Esophagus muscularis mucosa (tissue), 4 donors: ENCODE results near the gene EVC. TPM values are rescaled to one million over a fixed set of nuclear protein-coding genes. Genes with fewer than 3 reads are reported as not detected.

Experiments
- DNase-seq: peaks from one replicate; pipeline ENCODE4 v3.0.0-alpha.2; 2017; ENCODE audit errors: extremely low spot score
- H3K27ac ChIP-seq, 4 donors: fragments of 200-600 bp; sonication (generic); replicated peaks in 1 of 4; 1 replicate in 3 of 4; 2 replicates in 1 of 4; pipeline ENCODE4 v1.5.1; 2016 to 2019; ENCODE audit warnings: mild to moderate bottlenecking in 1 of 4
- H3K27me3 ChIP-seq, 4 donors: fragments of 200-600 bp; sonication (generic); one replicate each; pipeline versions ENCODE4 v1.5.1 to v1.6.0; 2016 to 2019
- H3K36me3 ChIP-seq, 4 donors: fragments of 200-600 bp; sonication (generic); one replicate each; pipeline ENCODE4 v1.5.1; 2016 to 2019
- H3K4me1 ChIP-seq, 4 donors: fragments of 200-600 bp; sonication (generic); one replicate each; pipeline ENCODE4 v1.5.1; 2016 to 2019
- H3K4me3 ChIP-seq, 4 donors: fragments of 200-600 bp; sonication (generic); 1 replicate in 2 of 4; 2 replicates in 2 of 4; pipeline ENCODE4 v1.5.1; 2016 to 2019; ENCODE audit warnings: mild to moderate bottlenecking in 4 of 4, moderate library complexity in 1 of 4
- H3K9me3 ChIP-seq, 4 donors: fragments of 200-600 bp; sonication (generic); 1 replicate in 3 of 4; 2 replicates in 1 of 4; pipeline ENCODE4 v1.5.1; 2016 to 2019
- CTCF ChIP-seq, 3 experiments: fragments of 200-600 bp in 2 of 3; fragments of 450-650 bp in 1 of 3; sonication (generic) in 2 of 3; IDR thresholded peaks; one replicate each; pipeline ENCODE4 v1.5.1; 2017 to 2019; ENCODE audit warnings: antibody characterized with exemption in 3 of 3, mild to moderate bottlenecking in 2 of 3, moderate library complexity in 1 of 3
- EP300 ChIP-seq: sonication (generic); formaldehyde crosslinking; IDR thresholded peaks from one replicate; pipeline ENCODE4 v1.6.1; 2017; ENCODE audit warnings: antibody characterized with exemption
- POLR2A ChIP-seq: fragments of 450-650 bp; IDR thresholded peaks from one replicate; pipeline ENCODE4 v1.6.1; 2017; ENCODE audit warnings: antibody characterized with exemption, moderate library complexity, mild to moderate bottlenecking, low read depth
- POLR2AphosphoS5 ChIP-seq, 2 donors: sonication (generic); formaldehyde crosslinking; IDR thresholded peaks; one replicate each; pipeline ENCODE4 v1.6.1; 2017; ENCODE audit warnings: antibody characterized with exemption in 2 of 2
- WGBS: methylation state at CpG from one replicate; pipeline ENCODE4 v1.1.5; 2018; 5-methylcytosine and 5-hydroxymethylcytosine counted together
- intact Hi-C: fragments of 100-400 bp; cut with DNase I; formaldehyde crosslinking; loops from one replicate; pipeline ENCODE4 v1.15.1; 2023
- total RNA-seq, 4 donors: library from RNA; depleted of rRNA; stranded (reverse); fragments of >200 nt; gene quantifications; one replicate each; pipeline versions ENCODE4 v1.1.0 to v1.2.1, GENCODE V29; 2016

EVC gene
- total RNA-seq, 4 donors from 2014 or later: 25.7 to 59.6 (median 44.2) TPM

- Histone ChIP-seq H3K4me3 (no peak overlapping the region), H3K9me3 (no peaks in the 10 kb centered on the region), H3K27ac (no peak overlapping the region), H3K36me3 (peaks cover 19 to 72% (median 30%) of the 10 kb centered on the region in 4 donors), H3K4me1 (peaks cover 0 to 7% (median 0%) of the 10 kb centered on the region in 4 donors), H3K27me3 (no peaks in the 10 kb centered on the region)
- WGBS: 98% methylated on average over 8 of the region's 8 CpGs
- DNase-seq: no peak
- TF ChIP-seq POLR2AphosphoS5 (IDR thresholded peaks at IDR 0.05): no peak
- TF ChIP-seq CTCF (IDR thresholded peaks at IDR 0.05): no peak
- TF ChIP-seq EP300: no peak
- TF ChIP-seq POLR2A: no peak
- intact Hi-C loops: no loop called here
Observed at GRCh38 chr4:5787311-5787710, 76.3 kb downstream of the EVC start.

DNA sequence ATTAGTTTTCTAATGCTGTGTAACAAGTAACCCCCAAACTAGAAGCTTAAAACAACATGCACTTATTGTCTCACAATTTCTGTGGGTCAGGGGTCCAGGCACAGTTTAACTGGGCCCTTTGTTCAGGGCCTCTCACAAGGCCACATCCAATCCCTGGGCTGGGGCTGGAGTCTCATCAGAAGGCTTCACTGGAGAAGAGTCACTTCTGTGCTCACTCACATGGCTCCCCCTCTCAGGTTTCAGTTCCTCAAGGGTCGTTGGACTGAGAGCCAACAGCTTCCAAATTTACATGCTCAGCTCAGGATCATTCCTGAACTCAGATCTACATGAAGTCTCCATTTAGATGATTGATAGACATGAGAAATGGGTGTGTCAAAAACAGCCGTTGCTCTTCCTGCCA lies 77.1 kb downstream of the EVC start:
- 74% methylated on average over 2 of the region's 2 CpGs for WGBS
- peaks cover 19 to 77% (median 30%) of the 10 kb centered on the region in 4 donors for H3K36me3 ChIP-seq
- H3K27ac ChIP-seq: no peak overlapping the region
- no peak overlapping the region for H3K4me3 ChIP-seq
- H3K9me3 ChIP-seq: no peaks in the 10 kb centered on the region
- no peak for DNase-seq
- H3K4me1 ChIP-seq: peaks cover 0 to 7% (median 0%) of the 10 kb centered on the region in 4 donors
- no peaks in the 10 kb centered on the region for H3K27me3 ChIP-seq
- TF ChIP-seq POLR2AphosphoS5 (IDR thresholded peaks at IDR 0.05) (no peak), EP300 (no peak), POLR2A (no peak), CTCF (IDR thresholded peaks at IDR 0.05) (no peak)
- intact Hi-C loops: no loop called here

GRCh38 chr4:5789141-5789540 lies 78.1 kb downstream of the EVC start:
- TF ChIP-seq CTCF (IDR thresholded peaks at IDR 0.05) (no peak), POLR2AphosphoS5 (IDR thresholded peaks at IDR 0.05) (no peak), EP300 (no peak), POLR2A (no peak)
- Histone ChIP-seq H3K9me3 (no peaks in the 10 kb centered on the region), H3K27ac (no peak overlapping the region), H3K4me1 (peaks cover 0 to 7% (median 0%) of the 10 kb centered on the region in 4 donors), H3K27me3 (no peaks in the 10 kb centered on the region), H3K36me3 (peaks cover 12 to 75% (median 22%) of the 10 kb centered on the region in 4 donors), H3K4me3 (no peak overlapping the region)
- intact Hi-C loops: no loop called here
- 91% methylated on average over 5 of the region's 5 CpGs for WGBS
- DNase-seq: no peak

- H3K27me3 ChIP-seq: no peaks in the 10 kb centered on the region
- DNase-seq: no peak
- no peak for TF ChIP-seq EP300
- TF ChIP-seq CTCF (IDR thresholded peaks at IDR 0.05): no peak
- TF ChIP-seq POLR2A: no peak
- TF ChIP-seq POLR2AphosphoS5 (IDR thresholded peaks at IDR 0.05): no peak
- no peak overlapping the region for H3K4me3 ChIP-seq
- H3K4me1 ChIP-seq: peaks cover 0 to 5% (median 0%) of the 10 kb centered on the region in 4 donors
- WGBS: 22% methylated on average over 1 of the region's 1 CpG
- peaks cover 13 to 73% (median 22%) of the 10 kb centered on the region in 4 donors for H3K36me3 ChIP-seq
- H3K27ac ChIP-seq: no peak overlapping the region
- intact Hi-C loops: no loop called here
- no peaks in the 10 kb centered on the region for H3K9me3 ChIP-seq
Observed at GRCh38 chr4:5790546-5790857, 79.5 kb downstream of the EVC start.

DNA sequence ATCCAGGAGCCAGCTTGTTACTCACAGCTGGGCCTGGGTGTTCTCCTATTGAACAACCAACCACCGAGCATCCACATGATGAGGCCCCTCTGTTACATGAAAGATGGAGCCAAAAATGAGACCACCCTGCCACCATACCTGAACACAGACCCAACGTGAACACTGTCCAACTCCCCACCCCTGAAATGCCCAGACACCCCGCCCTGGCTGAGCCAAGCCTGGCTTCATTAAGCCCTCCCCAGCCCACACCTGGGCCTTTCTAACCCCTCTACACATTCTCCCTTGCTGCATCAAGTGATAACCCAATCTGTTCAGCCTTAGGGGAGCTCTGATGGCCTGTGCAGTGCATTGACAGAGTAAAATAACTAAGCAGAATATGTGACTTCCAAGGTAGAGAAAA lies 80.7 kb downstream of the EVC start:
- no peak for TF ChIP-seq CTCF (IDR thresholded peaks at IDR 0.05)
- WGBS: 79% methylated on average over 3 of the region's 3 CpGs
- no peaks in the 10 kb centered on the region for H3K9me3 ChIP-seq
- intact Hi-C loops: no loop called here
- peaks cover 9 to 75% (median 23%) of the 10 kb centered on the region in 4 donors for H3K36me3 ChIP-seq
- no peaks in the 10 kb centered on the region for H3K4me1 ChIP-seq
- H3K27me3 ChIP-seq: no peaks in the 10 kb centered on the region
- no peak overlapping the region for H3K27ac ChIP-seq
- no peak for DNase-seq
- H3K4me3 ChIP-seq: no peak overlapping the region
